Vagina (tissue), 2 donors: ENCODE measurements around the gene SIAH1.

Source experiments
- CTCF ChIP-seq, 3 experiments: fragments of 450-650 bp in 2 of 3; fragments of 200-600 bp in 1 of 3; sonication (generic) in 1 of 3; IDR thresholded peaks; one replicate each; pipeline ENCODE4 v1.5.1; 2017 to 2019; ENCODE audit warnings: antibody characterized with exemption in 3 of 3, mild to moderate bottlenecking in 2 of 3, moderate library complexity in 2 of 3
- POLR2A ChIP-seq, 2 donors: fragments of 450-650 bp; IDR thresholded peaks; one replicate each; pipeline ENCODE4 v1.6.1; 2017; ENCODE audit warnings: antibody characterized with exemption in 2 of 2, mild to moderate bottlenecking in 2 of 2, moderate library complexity in 2 of 2
- POLR2AphosphoS5 ChIP-seq, 2 donors: sonication (generic); formaldehyde crosslinking; IDR thresholded peaks; one replicate each; pipeline ENCODE4 v1.9.0; 2017; ENCODE audit warnings: antibody characterized with exemption in 2 of 2, mild to moderate bottlenecking in 2 of 2, low read depth in 1 of 2; ENCODE audit not compliant: insufficient read depth in 1 of 2

GRCh38 chr16:48373258-48374029 lies 11.8 kb downstream of the SIAH1 start:
- TF ChIP-seq POLR2A (IDR thresholded peaks at IDR 0.05) (no peak), CTCF (IDR thresholded peaks at IDR 0.05) (no peak), POLR2AphosphoS5 (IDR thresholded peaks at IDR 0.05; ENCODE audit: insufficient read depth in 1 of 2, low read depth in 1 of 2) (no peak)
